PC-9 (cell line): Measurements from ENCODE around the gene CCDC141. TPM values are rescaled to one million over a fixed set of nuclear protein-coding genes. Genes with fewer than 3 reads are reported as not detected.

Experiments
- BruUV-seq: library from RNA; stranded (reverse); fragments of 400-500 nt; replicated peaks from 2 replicates; lab custom pipeline; 2021; lab: Mats Ljungman, UMichigan
- CTCF ChIA-PET: fragments of 300-600 bp; sonication (Branson Sonifier 250); formaldehyde crosslinking; loops from one replicate; lab custom pipeline; 2022; ENCODE audit warnings: antibody characterized with exemption; lab: Charles Lee
- POLR2A ChIA-PET: fragments of 300-600 bp; sonication (Branson Sonifier 250); formaldehyde crosslinking; loops from one replicate; lab custom pipeline; 2022; ENCODE audit warnings: antibody characterized with exemption; ENCODE audit not compliant: unreplicated experiment; lab: Charles Lee
- DNase-seq, 2 experiments: peaks; one replicate each; pipeline versions ENCODE4 v3.0.0 to v3.0.0-alpha.2; 2015 to 2022; ENCODE audit warnings: mixed read lengths in 1 of 2
- H2AFZ ChIP-seq: fragments of 200-600 bp; sonication (generic); 2 replicates; pipeline ENCODE4 v1.8.1; 2017; ENCODE audit warnings: antibody characterized with exemption
- H3F3A ChIP-seq: fragments of 200-600 bp; sonication (generic); 2 replicates; pipeline ENCODE4 v1.8.1; 2017; ENCODE audit warnings: antibody characterized with exemption, mild to moderate bottlenecking, low read depth; ENCODE audit not compliant: insufficient read depth
- H3K27ac ChIP-seq: fragments of 200-600 bp; sonication (generic); 2 replicates; pipeline ENCODE4 v1.6.1; 2016; ENCODE audit warnings: mixed run types
- H3K27me3 ChIP-seq: fragments of 200-600 bp; sonication (generic); 2 replicates; pipeline ENCODE4 v1.6.1; 2016; ENCODE audit warnings: low read depth, mixed run types; ENCODE audit not compliant: insufficient read depth
- H3K36me3 ChIP-seq: fragments of 200-600 bp; sonication (generic); 2 replicates; pipeline ENCODE4 v1.6.1; 2016; ENCODE audit warnings: low read depth, mixed run types
- H3K4me1 ChIP-seq: fragments of 200-600 bp; sonication (generic); replicated peaks from 2 replicates; pipeline ENCODE4 v1.6.1; 2016; ENCODE audit warnings: mixed run types; ENCODE audit not compliant: insufficient read depth
- H3K4me2 ChIP-seq: fragments of 200-600 bp; sonication (generic); 2 replicates; pipeline ENCODE4 v1.6.1; 2017; ENCODE audit warnings: mixed run types
- H3K4me3 ChIP-seq: fragments of 200-600 bp; sonication (generic); 2 replicates; pipeline ENCODE4 v1.6.1; 2016; ENCODE audit warnings: mixed run types
- H3K79me2 ChIP-seq: fragments of 200-600 bp; sonication (generic); 2 replicates; pipeline ENCODE4 v1.6.1; 2017; ENCODE audit warnings: low read depth, mixed run types
- H3K9me2 ChIP-seq: fragments of 200-600 bp; sonication (generic); 2 replicates; pipeline ENCODE4 v1.8.1; 2017; ENCODE audit warnings: mild to moderate bottlenecking; ENCODE audit not compliant: insufficient read depth
- H3K9me3 ChIP-seq: fragments of 200-600 bp; sonication (generic); 2 replicates; pipeline ENCODE4 v1.8.1; 2016; ENCODE audit warnings: low read depth; ENCODE audit not compliant: insufficient read depth
- H4K20me1 ChIP-seq: fragments of 200-600 bp; sonication (generic); 2 replicates; pipeline ENCODE4 v1.8.1; 2017; ENCODE audit not compliant: insufficient read depth
- EZH2 ChIP-seq: fragments of 200-600 bp; sonication (generic); IDR thresholded peaks from 2 replicates; pipeline ENCODE4 v1.8.0; 2017; ENCODE audit warnings: antibody characterized with exemption, low read depth
- intact Hi-C: fragments of 100-400 bp; cut with micrococcal nuclease; formaldehyde crosslinking; loops from one replicate; pipeline ENCODE4 v1.10.0; 2022; ENCODE audit not compliant: unreplicated experiment
- total RNA-seq: library from RNA; stranded (reverse); gene quantifications from 2 replicates; pipeline ENCODE4 v1.2.3, GENCODE V29; 2021
- TF ChIP-seq, protein P1 (sequence below): fragments of 200-600 bp; sonication (generic); conservative IDR thresholded peaks from 2 replicates; pipeline ENCODE4 v1.6.1; 2017; ENCODE audit warnings: mixed run types, antibody characterized with exemption, mild to moderate bottlenecking, moderate library complexity

CCDC141 gene
- total RNA-seq, 1 experiment from 2014 or later = not detected

DNA sequence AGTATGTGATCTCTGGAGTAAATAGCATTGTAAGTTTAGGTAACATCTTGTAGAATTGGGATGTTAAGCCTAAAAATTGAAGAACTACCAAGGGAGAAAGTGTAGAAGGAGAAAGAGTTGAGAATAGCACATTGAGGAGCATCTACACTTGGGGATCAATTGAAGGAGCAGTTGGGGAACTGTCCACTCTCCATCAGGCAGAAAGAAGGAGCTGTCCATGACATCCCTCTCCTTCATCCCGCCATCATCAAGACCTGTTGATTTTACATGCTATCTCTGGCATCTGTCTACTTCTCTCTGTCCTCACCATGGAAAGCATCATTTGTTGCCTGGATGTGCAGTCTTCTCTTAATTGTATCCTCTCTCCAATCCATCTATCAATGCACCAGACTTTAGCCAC lies 87.8 kb downstream of the CCDC141 start:
- TF ChIP-seq, protein P1, sequence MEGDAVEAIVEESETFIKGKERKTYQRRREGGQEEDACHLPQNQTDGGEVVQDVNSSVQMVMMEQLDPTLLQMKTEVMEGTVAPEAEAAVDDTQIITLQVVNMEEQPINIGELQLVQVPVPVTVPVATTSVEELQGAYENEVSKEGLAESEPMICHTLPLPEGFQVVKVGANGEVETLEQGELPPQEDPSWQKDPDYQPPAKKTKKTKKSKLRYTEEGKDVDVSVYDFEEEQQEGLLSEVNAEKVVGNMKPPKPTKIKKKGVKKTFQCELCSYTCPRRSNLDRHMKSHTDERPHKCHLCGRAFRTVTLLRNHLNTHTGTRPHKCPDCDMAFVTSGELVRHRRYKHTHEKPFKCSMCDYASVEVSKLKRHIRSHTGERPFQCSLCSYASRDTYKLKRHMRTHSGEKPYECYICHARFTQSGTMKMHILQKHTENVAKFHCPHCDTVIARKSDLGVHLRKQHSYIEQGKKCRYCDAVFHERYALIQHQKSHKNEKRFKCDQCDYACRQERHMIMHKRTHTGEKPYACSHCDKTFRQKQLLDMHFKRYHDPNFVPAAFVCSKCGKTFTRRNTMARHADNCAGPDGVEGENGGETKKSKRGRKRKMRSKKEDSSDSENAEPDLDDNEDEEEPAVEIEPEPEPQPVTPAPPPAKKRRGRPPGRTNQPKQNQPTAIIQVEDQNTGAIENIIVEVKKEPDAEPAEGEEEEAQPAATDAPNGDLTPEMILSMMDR = no peak
- no peak for TF ChIP-seq EZH2
- H4K20me1 ChIP-seq = no peaks in the 10 kb centered on the region
- H3K9me3 ChIP-seq = no peaks in the 10 kb centered on the region
- no peak overlapping the region for H2AFZ ChIP-seq
- ChIA-PET CTCF (no interaction called here), POLR2A (no interaction called here)
- H3K27ac ChIP-seq = no peak overlapping the region
- H3K4me1 ChIP-seq = no peaks in the 10 kb centered on the region
- no TSS peak for BruUV-seq
- intact Hi-C loops = no loop called here
- no peaks in the 10 kb centered on the region for H3K9me2 ChIP-seq
- H3F3A ChIP-seq = no peaks in the 10 kb centered on the region
- H3K79me2 ChIP-seq = no peaks in the 10 kb centered on the region
- H3K27me3 ChIP-seq = no peaks in the 10 kb centered on the region
- H3K4me3 ChIP-seq = no peak overlapping the region
- DNase-seq = peak in 1 of 2 experiments; percentile 33
- H3K36me3 ChIP-seq = no peaks in the 10 kb centered on the region
- H3K4me2 ChIP-seq = no peak overlapping the region

DNA sequence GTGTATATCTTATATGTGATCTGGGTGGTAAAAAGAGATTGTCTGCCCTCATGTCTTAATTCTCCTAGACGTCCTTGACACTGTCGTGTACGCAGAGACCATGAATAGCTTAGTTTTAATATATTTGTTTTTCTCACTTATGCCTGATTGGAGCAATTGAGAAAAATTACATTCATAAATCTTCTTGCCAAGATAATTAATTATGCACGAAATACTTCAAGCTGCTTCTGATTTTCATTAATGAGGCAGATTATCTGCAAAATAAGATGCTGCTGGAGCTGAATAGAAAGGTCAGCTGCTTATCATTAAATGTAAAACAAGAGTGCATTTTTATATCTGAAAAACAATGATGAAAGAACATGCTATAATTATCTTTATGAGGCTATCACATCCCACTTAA lies 95.9 kb downstream of the CCDC141 start:
- no TSS peak for BruUV-seq
- Histone ChIP-seq H3K4me1 (no peaks in the 10 kb centered on the region), H3K79me2 (no peaks in the 10 kb centered on the region), H3K4me2 (no peak overlapping the region), H3K27me3 (no peaks in the 10 kb centered on the region), H4K20me1 (no peaks in the 10 kb centered on the region), H2AFZ (no peak overlapping the region), H3K9me3 (no peaks in the 10 kb centered on the region), H3K36me3 (no peaks in the 10 kb centered on the region), H3K4me3 (no peak overlapping the region), H3K9me2 (no peaks in the 10 kb centered on the region), H3F3A (no peaks in the 10 kb centered on the region), H3K27ac (no peak overlapping the region)
- no peak for DNase-seq
- intact Hi-C loops = no loop called here
- TF ChIP-seq, protein P1 = no peak
- TF ChIP-seq EZH2 = no peak
- POLR2A ChIA-PET = interaction anchor here (0.6 to 0.7 kb wide), 2 partner anchors 24 to 70 kb away, joined by 3 to 5 read pairs; no protein-coding TSS in a partner anchor
- CTCF ChIA-PET = no interaction called here

DNA sequence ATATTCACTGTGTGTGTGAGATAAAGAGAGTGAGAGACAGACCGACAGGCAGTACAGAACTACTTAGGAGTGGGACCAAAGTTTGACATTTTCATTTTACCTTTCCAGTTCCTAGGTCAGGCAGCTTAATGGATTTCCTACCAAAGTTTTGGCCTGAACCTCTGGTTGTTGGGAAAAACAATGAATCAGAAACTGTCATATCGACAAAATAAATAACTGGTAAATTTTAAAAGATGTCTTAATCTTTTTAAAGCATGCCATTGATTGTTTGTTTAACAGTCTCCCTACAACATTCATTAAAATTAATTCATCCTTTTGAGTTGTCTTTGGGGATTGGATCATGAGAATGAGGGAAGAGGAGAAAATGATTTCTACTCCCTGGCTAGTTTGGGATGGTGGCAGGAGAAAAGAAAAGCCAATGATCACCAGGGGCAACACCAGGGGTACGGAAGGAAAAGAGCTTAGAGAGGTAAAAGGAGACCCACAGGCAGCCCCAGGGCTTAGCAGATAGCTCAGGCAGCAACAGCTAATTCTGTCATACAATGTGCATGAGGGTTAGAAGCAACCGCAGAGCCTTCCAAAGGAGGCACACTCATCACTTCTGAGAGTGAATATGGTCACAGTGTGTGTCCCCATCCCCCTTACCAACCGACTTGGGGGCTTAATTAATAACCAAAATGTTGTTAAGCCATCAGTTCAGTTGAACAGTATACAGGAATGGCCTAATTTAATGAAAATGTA lies 98.5 kb downstream of the CCDC141 start:
- Histone ChIP-seq H3K4me2 (no peak overlapping the region), H3K27me3 (no peaks in the 10 kb centered on the region), H3K9me2 (no peaks in the 10 kb centered on the region), H3K27ac (no peak overlapping the region), H3K4me1 (no peaks in the 10 kb centered on the region), H2AFZ (no peak overlapping the region), H4K20me1 (no peaks in the 10 kb centered on the region), H3F3A (no peaks in the 10 kb centered on the region), H3K79me2 (no peaks in the 10 kb centered on the region), H3K9me3 (no peaks in the 10 kb centered on the region), H3K4me3 (no peak overlapping the region), H3K36me3 (no peaks in the 10 kb centered on the region)
- CTCF ChIA-PET = no interaction called here
- POLR2A ChIA-PET = no interaction called here
- intact Hi-C loops = no loop called here
- DNase-seq = no peak
- TF ChIP-seq EZH2 = no peak
- TF ChIP-seq, protein P1 = no peak
- no TSS peak for BruUV-seq
